IPS-15b (cell line): ENCODE measurements around the gene ARL15.

ENCODE experiments used
- H3K27me3 ChIP-seq: one replicate; pipeline ENCODE4 v1.6.1; 2013; ENCODE audit warnings: low read length; ENCODE audit not compliant: control insufficient read depth, insufficient read depth
- H3K36me3 ChIP-seq: one replicate; pipeline ENCODE4 v1.6.1; 2013; ENCODE audit warnings: low read length; ENCODE audit not compliant: control insufficient read depth, insufficient read depth
- H3K4me1 ChIP-seq: one replicate; pipeline ENCODE4 v1.6.1; 2013; ENCODE audit warnings: mild to moderate bottlenecking, low read length; ENCODE audit not compliant: control insufficient read depth, insufficient read depth
- H3K4me3 ChIP-seq: one replicate; pipeline ENCODE4 v1.5.1; 2013; ENCODE audit warnings: low read depth, low read length
- H3K9ac ChIP-seq: one replicate; pipeline ENCODE4 v1.6.1; 2013; ENCODE audit warnings: low read depth, mild to moderate bottlenecking, low read length
- H3K9me3 ChIP-seq: one replicate; pipeline ENCODE4 v1.6.1; 2013; ENCODE audit warnings: mild to moderate bottlenecking, low read length; ENCODE audit not compliant: control insufficient read depth, insufficient read depth

Gene ARL15

GRCh38 chr5:53980061-53980460 lies 330.3 kb downstream of the ARL15 start:
- H3K9me3 ChIP-seq: no peaks in the 10 kb centered on the region
- peaks cover 4% of the 10 kb centered on the region for H3K4me1 ChIP-seq
- H3K36me3 ChIP-seq: no peaks in the 10 kb centered on the region

DNA sequence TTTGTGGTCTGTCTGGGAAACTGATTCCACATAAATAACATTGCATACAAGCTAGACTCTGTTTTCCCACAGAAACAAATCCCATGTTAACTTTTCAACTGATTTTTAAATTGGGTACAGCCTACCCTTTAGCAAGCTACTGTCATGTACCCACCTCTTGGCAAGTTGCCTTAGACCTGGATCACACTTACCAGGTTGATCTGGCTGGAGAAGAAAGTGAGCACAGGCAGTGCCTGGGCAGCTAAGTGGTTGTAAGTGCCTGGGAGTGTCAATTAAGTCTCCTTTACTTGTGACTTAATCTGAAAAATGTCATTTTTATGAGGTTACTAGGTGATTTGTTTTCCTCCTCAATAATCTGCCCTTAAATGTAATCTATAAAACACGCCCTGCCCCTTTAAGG lies 336.4 kb downstream of the ARL15 start:
- Histone ChIP-seq H3K9ac (no peak overlapping the region), H3K4me1 (no peaks in the 10 kb centered on the region), H3K9me3 (no peaks in the 10 kb centered on the region), H3K27me3 (no peaks in the 10 kb centered on the region), H3K4me3 (no peak overlapping the region), H3K36me3 (no peaks in the 10 kb centered on the region)

More at GRCh38 chr5:53980061-53980460, 330.3 kb downstream of the ARL15 start:
- Histone ChIP-seq H3K9ac (no peak overlapping the region), H3K27me3 (no peaks in the 10 kb centered on the region), H3K4me3 (no peak overlapping the region)

DNA sequence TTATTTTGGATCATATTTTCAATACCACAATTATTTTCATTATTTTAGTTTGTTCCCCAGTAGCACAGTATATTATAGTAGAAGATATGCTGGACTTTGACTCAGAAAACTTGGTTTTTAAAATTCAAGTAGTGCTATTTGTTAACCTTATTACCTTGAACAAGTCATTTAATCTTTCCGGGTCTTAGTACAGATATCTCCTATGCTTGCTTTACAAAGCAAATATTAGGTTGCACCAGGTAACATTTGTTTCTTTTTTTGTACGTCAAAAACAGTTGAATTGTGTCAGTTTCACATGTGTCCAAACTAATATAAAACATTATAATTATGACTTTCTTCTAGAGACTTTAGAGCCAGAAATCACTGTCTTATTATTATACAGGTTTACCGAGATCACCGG lies 338.1 kb downstream of the ARL15 start:
- H3K9ac ChIP-seq: no peak overlapping the region

GRCh38 chr5:53971551-53971950 lies 338.8 kb downstream of the ARL15 start:
- Histone ChIP-seq H3K27me3 (no peaks in the 10 kb centered on the region), H3K9ac (no peak overlapping the region), H3K4me1 (no peaks in the 10 kb centered on the region), H3K4me3 (no peak overlapping the region), H3K36me3 (no peaks in the 10 kb centered on the region), H3K9me3 (no peaks in the 10 kb centered on the region)

More for the DNA sequence above, 338.1 kb downstream of the ARL15 start:
- Histone ChIP-seq H3K4me1 (no peaks in the 10 kb centered on the region), H3K27me3 (no peaks in the 10 kb centered on the region), H3K4me3 (no peak overlapping the region), H3K9me3 (no peaks in the 10 kb centered on the region), H3K36me3 (no peaks in the 10 kb centered on the region)

- Histone ChIP-seq H3K36me3 (no peaks in the 10 kb centered on the region), H3K4me1 (no peaks in the 10 kb centered on the region), H3K9me3 (no peaks in the 10 kb centered on the region), H3K27me3 (no peaks in the 10 kb centered on the region), H3K9ac (no peak overlapping the region), H3K4me3 (no peak overlapping the region)
Observed at GRCh38 chr5:53971131-53971530, 339.2 kb downstream of the ARL15 start.

- H3K4me3 ChIP-seq: no peak overlapping the region
- no peaks in the 10 kb centered on the region for H3K4me1 ChIP-seq
- no peaks in the 10 kb centered on the region for H3K9me3 ChIP-seq
- no peaks in the 10 kb centered on the region for H3K27me3 ChIP-seq
- H3K9ac ChIP-seq: no peak overlapping the region
- H3K36me3 ChIP-seq: no peaks in the 10 kb centered on the region
Observed at GRCh38 chr5:53970475-53970874, 339.9 kb downstream of the ARL15 start.

GRCh38 chr5:53969176-53969730 lies 341.1 kb downstream of the ARL15 start:
- H3K9me3 ChIP-seq: no peaks in the 10 kb centered on the region
- H3K4me3 ChIP-seq: no peak overlapping the region
- no peaks in the 10 kb centered on the region for H3K4me1 ChIP-seq
- no peaks in the 10 kb centered on the region for H3K27me3 ChIP-seq
- H3K36me3 ChIP-seq: no peaks in the 10 kb centered on the region
- no peak overlapping the region for H3K9ac ChIP-seq

- Histone ChIP-seq H3K4me3 (no peak overlapping the region), H3K9me3 (no peaks in the 10 kb centered on the region), H3K9ac (no peak overlapping the region), H3K4me1 (no peaks in the 10 kb centered on the region), H3K36me3 (no peaks in the 10 kb centered on the region), H3K27me3 (no peaks in the 10 kb centered on the region)
Observed at GRCh38 chr5:53965459-53965858, 344.9 kb downstream of the ARL15 start.

DNA sequence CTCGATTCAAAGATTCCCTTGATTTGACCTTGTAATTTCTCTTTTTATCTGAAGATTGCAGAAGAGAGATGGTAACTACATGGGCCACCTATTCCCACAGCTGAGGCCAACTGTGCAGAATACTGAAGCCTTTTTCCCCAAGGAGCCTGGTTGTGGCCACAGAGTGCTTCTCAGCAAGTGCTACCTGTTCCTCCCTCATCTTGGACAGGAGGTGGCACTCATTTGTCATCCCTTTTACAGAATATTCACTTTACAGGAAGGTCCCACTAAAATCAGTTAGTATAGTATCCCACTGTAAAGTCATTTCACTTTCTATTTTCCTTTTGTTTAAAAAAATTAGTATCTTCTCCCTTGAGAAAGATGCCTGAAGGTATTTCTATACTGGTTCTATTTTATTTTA lies 346.4 kb downstream of the ARL15 start:
- Histone ChIP-seq H3K36me3 (no peaks in the 10 kb centered on the region), H3K9ac (no peak overlapping the region), H3K4me1 (no peaks in the 10 kb centered on the region), H3K27me3 (no peaks in the 10 kb centered on the region), H3K4me3 (no peak overlapping the region), H3K9me3 (no peaks in the 10 kb centered on the region)

DNA sequence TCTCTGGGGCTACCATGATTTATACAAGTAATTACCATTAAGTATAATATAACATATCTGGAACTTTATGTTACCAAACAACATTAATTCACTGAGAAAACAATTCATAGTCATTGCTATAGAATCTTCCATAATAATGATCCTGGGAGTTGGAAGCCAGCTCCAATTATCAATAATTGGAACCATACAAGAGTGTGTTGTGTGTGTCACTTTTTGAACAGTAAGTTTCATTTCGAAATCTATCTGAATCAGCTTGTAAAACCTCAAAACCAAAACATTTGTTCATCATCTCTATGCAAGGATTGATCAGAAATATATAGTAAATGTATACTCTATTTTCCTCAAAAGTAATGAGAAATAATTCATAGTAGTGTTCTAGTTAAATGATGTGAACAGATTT lies 348.1 kb downstream of the ARL15 start:
- no peaks in the 10 kb centered on the region for H3K9me3 ChIP-seq

DNA sequence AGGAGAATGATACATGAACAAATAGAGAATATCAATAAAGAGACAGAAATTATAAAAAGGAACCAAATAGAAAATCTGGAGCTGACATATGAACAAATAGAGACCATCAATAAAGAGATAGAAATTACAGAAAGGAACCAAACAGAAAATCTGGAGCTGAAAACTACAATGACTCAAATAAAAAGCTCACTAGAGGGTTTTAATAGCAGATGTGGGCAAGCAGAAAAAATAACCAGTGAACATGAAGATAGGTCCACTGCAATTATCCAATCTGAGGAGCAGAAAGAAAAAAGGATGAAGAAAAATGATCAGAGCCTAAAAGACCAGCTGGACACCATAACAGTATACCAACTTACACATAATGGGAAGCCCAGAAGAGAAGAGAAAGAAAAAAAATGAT lies 353.7 kb downstream of the ARL15 start:
- H3K4me1 ChIP-seq: no peaks in the 10 kb centered on the region

More for the DNA sequence above, 348.1 kb downstream of the ARL15 start:
- Histone ChIP-seq H3K4me1 (no peaks in the 10 kb centered on the region), H3K4me3 (no peak overlapping the region), H3K9ac (no peak overlapping the region), H3K27me3 (no peaks in the 10 kb centered on the region), H3K36me3 (no peaks in the 10 kb centered on the region)

GRCh38 chr5:53956196-53956595 lies 354.2 kb downstream of the ARL15 start:
- no peaks in the 10 kb centered on the region for H3K9me3 ChIP-seq
- H3K27me3 ChIP-seq: no peaks in the 10 kb centered on the region
- no peaks in the 10 kb centered on the region for H3K36me3 ChIP-seq
- no peak overlapping the region for H3K9ac ChIP-seq
- H3K4me1 ChIP-seq: no peaks in the 10 kb centered on the region
- H3K4me3 ChIP-seq: no peak overlapping the region

More for the DNA sequence above, 353.7 kb downstream of the ARL15 start:
- H3K9ac ChIP-seq: no peak overlapping the region
- no peaks in the 10 kb centered on the region for H3K36me3 ChIP-seq
- no peaks in the 10 kb centered on the region for H3K9me3 ChIP-seq
- H3K27me3 ChIP-seq: no peaks in the 10 kb centered on the region
- H3K4me3 ChIP-seq: no peak overlapping the region
